Measurements from ENCODE around the gene CDC42EP2.

The CDC42EP2 gene

DNA sequence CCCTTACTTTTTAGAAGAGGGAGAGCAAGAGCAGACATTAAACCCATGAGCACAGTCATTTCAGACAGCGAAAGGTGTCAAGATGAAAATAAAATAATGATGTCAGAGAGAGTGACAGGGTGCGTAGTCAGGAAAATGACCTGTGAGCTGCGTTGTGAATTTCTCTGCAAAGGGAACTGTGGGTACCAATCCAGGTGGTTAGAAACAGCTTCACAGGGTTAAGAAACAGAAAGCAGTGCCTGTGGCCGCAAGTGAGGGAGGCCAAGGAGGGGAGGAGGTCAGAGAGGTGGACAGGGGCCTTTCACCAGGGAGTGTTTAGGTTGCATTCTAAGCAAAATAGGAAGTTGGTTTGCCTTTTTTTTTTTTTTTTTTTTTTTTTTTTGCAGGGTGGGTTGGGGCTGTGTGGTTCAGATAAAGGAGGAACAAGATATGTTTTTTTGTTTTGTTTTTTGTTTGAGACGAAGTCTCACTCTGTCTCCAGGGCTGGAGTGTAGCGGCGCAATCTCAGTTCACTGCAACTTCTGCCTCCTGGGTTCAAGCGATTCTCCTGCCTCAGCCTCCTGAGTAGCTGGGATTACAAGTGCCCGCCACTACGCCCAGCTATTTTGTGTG lies 47.8 kb downstream of the CDC42EP2 start:
- DNase-seq = no peak

DNA sequence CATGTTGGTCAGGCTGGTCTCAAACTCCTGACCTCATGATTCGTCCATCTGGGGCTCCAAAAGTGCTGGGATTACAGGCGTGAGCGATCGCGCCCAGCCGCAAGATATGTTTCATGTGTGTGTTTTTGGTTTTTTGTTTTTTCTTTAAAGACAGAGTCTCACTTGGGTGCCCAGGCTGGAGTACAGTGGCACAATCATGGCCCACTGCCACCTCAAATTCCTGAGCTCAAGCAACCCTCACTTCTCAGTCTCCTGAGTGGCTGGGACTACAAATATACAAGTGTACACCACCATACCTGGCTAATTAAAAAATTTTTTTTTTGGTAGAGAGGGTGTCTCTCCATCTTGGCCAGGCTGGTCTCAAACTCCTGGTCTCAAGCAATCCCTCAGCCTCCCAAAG lies 48.3 kb downstream of the CDC42EP2 start:
- no peak for DNase-seq

DNA sequence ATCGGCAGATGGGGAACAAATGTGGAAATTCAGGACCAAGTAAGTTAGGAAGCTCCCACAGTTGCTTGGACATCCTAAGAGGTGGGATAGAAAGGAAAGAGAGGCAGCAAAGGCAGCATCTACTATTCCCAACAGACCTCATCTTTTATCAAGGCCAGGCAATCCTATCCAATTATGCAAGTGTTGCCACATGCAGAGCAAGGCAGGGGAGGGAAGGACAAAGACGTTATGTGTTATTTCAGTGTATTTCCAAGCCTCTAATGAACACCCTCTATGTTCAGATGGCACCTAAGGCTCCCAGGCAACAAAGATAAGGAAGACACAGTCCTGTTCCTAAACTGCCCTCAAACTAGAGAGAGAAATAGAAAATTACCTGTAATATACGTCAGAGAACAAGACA lies 49.1 kb downstream of the CDC42EP2 start:
- no peak for DNase-seq

- no peak for DNase-seq
These were observed 51.7 kb downstream of the CDC42EP2 start for GRCh38 chr11:65366340-65366773.

DNA sequence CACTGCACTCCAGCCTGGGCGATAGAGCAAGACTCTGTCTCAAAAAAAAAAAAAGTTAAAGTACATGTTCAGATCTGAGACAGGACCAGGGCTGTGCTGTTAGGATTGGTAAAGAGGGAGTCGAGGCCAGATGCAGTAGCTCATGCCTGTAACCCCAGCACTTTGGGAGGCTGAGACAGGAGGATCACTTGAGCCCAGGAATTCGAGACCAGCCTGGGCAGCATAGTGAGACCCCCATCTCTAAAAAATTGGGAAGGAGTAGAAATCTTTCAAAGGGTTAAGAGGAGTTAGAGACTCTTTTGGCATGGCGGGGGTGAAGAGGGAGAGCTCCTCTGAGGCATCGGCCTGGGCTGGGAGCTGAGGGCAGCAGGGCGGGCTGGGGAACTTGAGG lies 56.0 kb downstream of the CDC42EP2 start:
- DNase-seq = no peak
